ENCODE results near the gene KCNQ1.

KCNQ1 gene

DNA sequence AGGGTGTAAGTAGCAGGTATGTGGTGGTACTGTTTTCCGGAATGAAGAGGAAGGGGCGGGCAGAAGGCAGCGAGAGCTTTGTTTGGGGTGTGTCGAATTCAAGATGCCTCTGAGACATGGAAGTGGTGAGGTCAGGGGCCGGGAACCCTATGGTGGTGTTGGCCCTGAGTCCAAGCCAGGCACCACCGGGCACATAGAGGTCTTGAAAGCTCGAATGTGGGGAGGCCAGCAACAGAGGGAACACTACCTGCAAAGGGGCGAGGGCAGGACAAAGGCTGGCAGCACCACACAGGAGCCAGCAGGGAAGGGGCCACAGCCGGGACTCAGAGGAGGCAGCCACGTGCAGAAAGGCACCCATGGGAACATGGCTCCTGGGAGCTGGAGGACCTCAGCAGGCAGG is 383.0 kb downstream of the KCNQ1 start:
- TF ChIP-seq, protein P1, sequence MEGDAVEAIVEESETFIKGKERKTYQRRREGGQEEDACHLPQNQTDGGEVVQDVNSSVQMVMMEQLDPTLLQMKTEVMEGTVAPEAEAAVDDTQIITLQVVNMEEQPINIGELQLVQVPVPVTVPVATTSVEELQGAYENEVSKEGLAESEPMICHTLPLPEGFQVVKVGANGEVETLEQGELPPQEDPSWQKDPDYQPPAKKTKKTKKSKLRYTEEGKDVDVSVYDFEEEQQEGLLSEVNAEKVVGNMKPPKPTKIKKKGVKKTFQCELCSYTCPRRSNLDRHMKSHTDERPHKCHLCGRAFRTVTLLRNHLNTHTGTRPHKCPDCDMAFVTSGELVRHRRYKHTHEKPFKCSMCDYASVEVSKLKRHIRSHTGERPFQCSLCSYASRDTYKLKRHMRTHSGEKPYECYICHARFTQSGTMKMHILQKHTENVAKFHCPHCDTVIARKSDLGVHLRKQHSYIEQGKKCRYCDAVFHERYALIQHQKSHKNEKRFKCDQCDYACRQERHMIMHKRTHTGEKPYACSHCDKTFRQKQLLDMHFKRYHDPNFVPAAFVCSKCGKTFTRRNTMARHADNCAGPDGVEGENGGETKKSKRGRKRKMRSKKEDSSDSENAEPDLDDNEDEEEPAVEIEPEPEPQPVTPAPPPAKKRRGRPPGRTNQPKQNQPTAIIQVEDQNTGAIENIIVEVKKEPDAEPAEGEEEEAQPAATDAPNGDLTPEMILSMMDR (IDR thresholded peaks at IDR 0.05; ENCODE audit: insufficient read depth, low read depth, low read length, missing control alignments): no peak
- H3K4me3 ChIP-seq (ENCODE audit: low read depth, low read length): no peak overlapping the region
- no peak for DNase-seq (ENCODE audit: low read depth)

DNA sequence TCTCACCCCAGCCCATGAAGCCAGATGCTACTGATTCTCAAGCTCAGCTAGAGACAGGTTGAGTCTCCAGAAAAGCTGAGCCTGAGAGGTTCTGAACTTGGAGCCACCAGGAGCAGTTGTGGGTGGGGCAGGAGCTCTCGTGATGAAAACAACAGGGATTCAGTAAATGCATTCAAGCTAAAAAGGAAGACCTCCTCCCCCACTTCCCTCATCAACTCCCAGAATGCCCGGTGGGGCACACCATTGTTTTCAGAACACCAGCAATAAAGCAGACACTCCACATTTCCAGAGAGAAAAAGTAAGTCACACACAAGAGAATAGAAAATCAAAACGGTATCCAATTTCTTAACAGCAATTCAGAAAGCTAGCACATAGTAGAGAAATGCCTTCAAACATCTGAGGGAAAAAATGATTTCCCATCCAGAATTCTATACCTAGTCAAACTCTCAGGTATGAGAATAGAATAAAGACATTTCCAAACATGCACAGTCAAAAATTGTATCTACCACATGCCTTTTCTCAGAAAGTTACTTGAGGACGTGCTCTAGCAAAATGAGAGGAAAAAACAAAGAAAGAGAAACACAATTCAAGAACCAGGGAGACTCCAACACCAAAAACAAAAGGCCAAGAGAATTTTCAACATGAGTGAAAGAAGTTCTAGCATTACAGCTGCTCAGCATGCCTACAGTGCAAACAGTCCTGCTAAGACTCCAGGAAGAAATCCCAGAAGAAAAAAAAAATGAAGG is 383.9 kb downstream of the KCNQ1 start:
- TF ChIP-seq, protein P1 (IDR thresholded peaks at IDR 0.05; ENCODE audit: insufficient read depth, low read depth, low read length, missing control alignments): no peak
- H3K4me3 ChIP-seq (ENCODE audit: low read depth, low read length): no peak overlapping the region
- DNase-seq (ENCODE audit: low read depth): no peak

DNA sequence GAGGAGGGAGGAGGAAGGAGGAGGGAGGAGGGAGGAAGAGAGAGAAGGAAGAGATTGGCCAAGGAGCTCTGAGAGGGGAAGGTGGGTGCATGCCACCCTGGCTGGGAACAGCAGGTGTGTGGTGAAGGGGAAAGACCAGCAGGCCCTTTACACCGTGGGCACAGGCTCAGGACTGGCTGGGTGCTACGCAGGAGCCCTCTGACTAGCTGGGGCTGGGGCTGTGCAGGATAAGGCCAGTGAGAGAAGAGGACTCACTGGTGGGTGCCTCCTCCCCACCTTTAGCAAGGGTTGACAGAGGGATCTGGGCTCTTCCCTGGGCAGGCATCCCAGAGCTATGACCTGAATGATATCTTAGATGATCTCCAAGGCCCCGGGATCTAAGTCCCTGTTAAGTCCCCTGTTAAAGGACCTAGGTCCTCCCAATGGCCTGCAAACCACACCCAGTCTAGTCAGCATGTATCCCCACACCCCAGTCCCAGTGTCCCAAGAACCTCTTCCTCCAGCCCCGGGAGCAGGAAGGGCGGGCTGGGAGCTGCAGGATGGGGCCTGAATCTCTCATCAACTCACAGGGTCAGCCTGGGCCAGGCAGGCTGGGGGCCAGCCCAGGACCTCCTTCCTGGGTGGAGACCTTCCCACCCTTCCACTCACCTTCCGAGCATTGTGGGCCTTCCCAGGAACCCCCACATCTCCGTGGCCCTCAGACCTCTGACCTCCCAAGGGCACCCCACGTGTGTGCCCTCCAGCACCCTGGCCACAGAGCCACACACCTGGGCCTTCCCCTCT is 385.4 kb downstream of the KCNQ1 start:
- no peak for DNase-seq (ENCODE audit: low read depth)
- TF ChIP-seq, protein P1 (IDR thresholded peaks at IDR 0.05; ENCODE audit: insufficient read depth, low read depth, low read length, missing control alignments): no peak
- H3K4me3 ChIP-seq (ENCODE audit: low read depth, low read length): no peak overlapping the region

DNA sequence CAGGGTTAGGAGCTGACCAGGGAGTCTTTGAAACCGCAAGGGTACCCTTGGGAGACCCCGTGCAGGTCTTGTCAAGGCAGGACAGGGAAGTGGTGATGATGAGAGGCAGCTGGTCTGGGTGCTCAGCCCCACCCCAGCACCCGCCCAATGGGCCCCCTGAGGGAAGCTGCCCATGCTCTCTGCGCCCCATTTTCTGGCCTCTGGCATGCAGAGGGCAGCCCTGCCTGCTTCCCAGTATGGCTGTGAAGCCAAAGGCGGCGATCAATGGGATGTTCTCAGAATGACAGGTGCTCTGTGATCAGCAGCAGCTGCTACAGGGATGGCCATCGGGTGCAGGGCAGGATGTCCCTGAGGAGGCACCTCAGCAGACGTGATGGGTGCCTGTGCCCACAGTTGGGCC is 386.1 kb downstream of the KCNQ1 start:
- TF ChIP-seq, protein P1 (IDR thresholded peaks at IDR 0.05; ENCODE audit: insufficient read depth, low read depth, low read length, missing control alignments): no peak
- no peak for DNase-seq (ENCODE audit: low read depth)
- no peak overlapping the region for H3K4me3 ChIP-seq (ENCODE audit: low read depth, low read length)

DNA sequence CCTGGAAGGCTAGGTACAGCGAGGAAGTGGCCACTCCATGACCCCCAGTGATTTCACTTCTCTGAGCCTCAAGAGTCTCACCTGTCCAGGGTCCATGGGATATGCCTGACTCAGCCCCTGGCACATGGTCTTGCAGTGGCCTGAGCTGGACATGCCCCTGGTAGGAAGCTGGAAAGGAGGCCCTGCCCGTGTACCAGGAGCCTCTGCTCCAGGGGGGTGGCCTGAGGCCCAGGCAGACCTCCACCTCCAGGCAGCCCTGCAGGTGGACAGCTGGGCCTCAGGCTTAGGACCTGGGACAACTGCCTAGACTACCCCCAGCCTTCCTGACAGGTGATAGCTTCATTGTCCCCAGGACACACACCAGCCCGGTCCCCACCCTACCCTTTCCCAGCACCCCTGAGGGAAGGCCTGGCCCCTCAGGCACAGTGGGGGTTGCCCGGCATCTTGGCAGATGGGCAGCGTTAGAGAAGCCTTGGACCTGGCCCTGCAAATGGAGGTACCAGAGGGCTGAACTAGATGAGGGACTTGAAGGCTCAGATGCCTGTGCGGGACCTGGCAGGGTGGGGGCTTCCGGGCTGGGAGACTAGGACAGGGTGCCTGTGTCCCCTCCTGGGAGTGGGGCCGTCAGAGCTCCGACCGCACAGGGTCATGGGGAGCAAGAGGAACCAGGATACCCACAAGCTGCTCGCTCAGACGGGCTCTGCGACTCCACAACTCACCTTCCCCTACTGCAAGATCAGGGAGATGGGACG is 387.1 kb downstream of the KCNQ1 start:
- TF ChIP-seq, protein P1 (IDR thresholded peaks at IDR 0.05; ENCODE audit: insufficient read depth, low read depth, low read length, missing control alignments): no peak
- H3K4me3 ChIP-seq (ENCODE audit: low read depth, low read length): no peak overlapping the region
- no peak for DNase-seq (ENCODE audit: low read depth)

DNA sequence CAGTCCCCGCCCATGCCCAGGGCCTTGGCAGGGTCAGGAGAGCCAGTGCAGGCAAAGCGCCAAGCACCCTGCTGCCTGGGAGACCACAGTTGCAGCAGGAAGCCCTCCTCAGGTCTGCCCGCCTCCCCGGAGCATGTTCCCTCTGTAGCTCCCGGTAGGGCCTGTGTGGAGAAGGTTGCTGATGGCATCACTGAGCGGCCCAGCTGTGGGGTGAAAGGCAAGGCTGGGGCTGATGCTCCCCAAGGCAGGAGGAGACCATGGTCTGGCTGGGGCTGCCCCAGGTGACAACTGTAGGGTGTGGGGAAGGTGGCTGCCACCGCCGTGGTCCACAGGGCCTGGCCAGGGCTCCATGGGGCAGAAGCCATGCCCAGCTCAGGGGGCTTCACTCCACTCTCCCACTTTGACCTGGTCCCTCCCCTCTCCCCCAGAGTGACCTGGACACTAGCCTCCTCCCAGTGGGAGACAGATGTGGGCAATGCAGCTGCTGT is 387.8 kb downstream of the KCNQ1 start:
- no peak overlapping the region for H3K4me3 ChIP-seq (ENCODE audit: low read depth, low read length)
- TF ChIP-seq, protein P1 (IDR thresholded peaks at IDR 0.05; ENCODE audit: insufficient read depth, low read depth, low read length, missing control alignments): no peak
- DNase-seq (ENCODE audit: low read depth): no peak
